Endodermal cell (in vitro differentiated cells): ENCODE results near the gene TMED7. TPM values are rescaled to one million over a fixed set of nuclear protein-coding genes. Genes with fewer than 3 reads are reported as not detected.

Experiments
- DNase-seq: peaks from one replicate; pipeline ENCODE4 v3.0.0-alpha.2; 2017
- H3K27ac ChIP-seq: 2 replicates; pipeline ENCODE4 v1.5.1; 2013; ENCODE audit warnings: mild to moderate bottlenecking, low read depth, low read length, moderate library complexity
- H3K27me3 ChIP-seq: 2 replicates; pipeline ENCODE4 v1.6.1; 2013; ENCODE audit warnings: mild to moderate bottlenecking, low read length, moderate library complexity; ENCODE audit not compliant: insufficient read depth, control insufficient read depth, poor library complexity, severe bottlenecking
- H3K36me3 ChIP-seq: 2 replicates; pipeline ENCODE4 v1.7.0; 2013; ENCODE audit warnings: mild to moderate bottlenecking, low read length, moderate library complexity; ENCODE audit not compliant: control insufficient read depth, insufficient read depth
- H3K4me1 ChIP-seq: one replicate; pipeline ENCODE4 v1.7.0; 2013; ENCODE audit warnings: low read length; ENCODE audit not compliant: control insufficient read depth, insufficient read depth
- H3K4me3 ChIP-seq: 2 replicates; pipeline ENCODE4 v1.5.1; 2013; ENCODE audit warnings: mild to moderate bottlenecking, low read length, moderate library complexity
- H3K9ac ChIP-seq: 2 replicates; pipeline ENCODE4 v1.6.1; 2013; ENCODE audit warnings: mild to moderate bottlenecking, low read length, moderate library complexity; ENCODE audit not compliant: poor library complexity, severe bottlenecking; ENCODE audit errors: extremely low read depth
- H3K9me3 ChIP-seq: 2 replicates; pipeline ENCODE4 v1.6.1; 2013; ENCODE audit warnings: mild to moderate bottlenecking, low read length, moderate library complexity; ENCODE audit not compliant: control insufficient read depth
- H3K27ac Mint-ChIP-seq: 2 replicates; pipeline ENCODE4 v1.8.0; 2020; ENCODE audit warnings: mixed read lengths
- H3K27me3 Mint-ChIP-seq: 2 replicates; pipeline ENCODE4 v1.8.0; 2021; ENCODE audit warnings: mild to moderate bottlenecking, mixed read lengths; ENCODE audit not compliant: insufficient read depth
- H3K36me3 Mint-ChIP-seq: 2 replicates; pipeline ENCODE4 v1.8.0; 2020; ENCODE audit warnings: low read depth, mixed read lengths
- H3K4me1 Mint-ChIP-seq: 2 replicates; pipeline ENCODE4 v1.8.0; 2020; ENCODE audit warnings: mixed read lengths
- H3K4me3 Mint-ChIP-seq: 2 replicates; pipeline ENCODE4 v1.8.0; 2020; ENCODE audit warnings: mild to moderate bottlenecking, moderate library complexity, mixed read lengths
- H3K9me3 Mint-ChIP-seq: 2 replicates; pipeline ENCODE4 v1.8.0; 2020; ENCODE audit warnings: mild to moderate bottlenecking, mixed read lengths
- WGBS, 2 experiments: methylation state at CpG; one replicate each; pipeline versions ENCODE4 v1.1.5 to v1.1.7; 2013; ENCODE audit warnings: missing lambda C conversion rate in 2 of 2, mixed read lengths in 1 of 2; ENCODE audit not compliant: insufficient coverage in 1 of 2, insufficient read length in 1 of 2; 5-methylcytosine and 5-hydroxymethylcytosine counted together
- total RNA-seq, 2 donors: library from RNA; stranded (reverse); fragmentation: NEBNext Ultra II Directional in 1 of 2; extraction: Animal tissue kit (Norgen Biotek cat#: 25700) in 1 of 2; gene quantifications; 2 replicates in 1 of 2; 3 replicates in 1 of 2; pipeline ENCODE4 v1.2.1, GENCODE V29; 2021
- TF ChIP-seq, protein P1 (sequence below): fragments of 200-600 bp; sonication (generic); conservative IDR thresholded peaks from 2 replicates; pipeline ENCODE4 v1.5.0; 2021; ENCODE audit warnings: antibody characterized with exemption, mild to moderate bottlenecking

TMED7 gene
- total RNA-seq, 2 donors from 2014 or later = 64.4 to 75.3 TPM

DNA sequence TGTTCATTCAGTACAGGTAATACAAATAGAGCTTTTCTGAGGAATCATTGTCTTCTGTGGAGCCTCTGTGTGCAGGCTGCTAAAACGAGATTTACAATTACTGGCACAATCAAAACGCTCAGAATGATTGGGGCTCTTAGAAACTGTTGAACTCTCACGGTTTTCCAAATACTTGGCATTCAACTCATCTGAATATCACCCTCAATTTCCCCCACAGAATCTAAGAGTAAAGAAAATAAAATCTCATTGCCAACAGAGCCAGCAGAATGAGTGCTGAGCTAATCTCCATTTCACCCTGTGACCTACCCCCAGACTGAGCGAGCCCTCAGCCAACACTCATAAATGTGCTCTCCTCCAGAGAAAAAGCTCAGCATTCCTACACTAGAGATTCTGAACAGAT is 35.3 kb upstream of the TMED7 start:
- Mint-ChIP-seq H3K4me1 (no peaks in the 10 kb centered on the region), H3K27ac (no peak overlapping the region), H3K4me3 (no peak overlapping the region), H3K36me3 (no peaks in the 10 kb centered on the region), H3K27me3 (no peaks in the 10 kb centered on the region), H3K9me3 (no peaks in the 10 kb centered on the region)
- Histone ChIP-seq H3K27ac (peak overlapping the region; percentile 77), H3K9ac (no peak overlapping the region), H3K36me3 (no peaks in the 10 kb centered on the region), H3K27me3 (no peaks in the 10 kb centered on the region), H3K9me3 (no peaks in the 10 kb centered on the region), H3K4me3 (no peak overlapping the region), H3K4me1 (no peaks in the 10 kb centered on the region)
- TF ChIP-seq, protein P1, sequence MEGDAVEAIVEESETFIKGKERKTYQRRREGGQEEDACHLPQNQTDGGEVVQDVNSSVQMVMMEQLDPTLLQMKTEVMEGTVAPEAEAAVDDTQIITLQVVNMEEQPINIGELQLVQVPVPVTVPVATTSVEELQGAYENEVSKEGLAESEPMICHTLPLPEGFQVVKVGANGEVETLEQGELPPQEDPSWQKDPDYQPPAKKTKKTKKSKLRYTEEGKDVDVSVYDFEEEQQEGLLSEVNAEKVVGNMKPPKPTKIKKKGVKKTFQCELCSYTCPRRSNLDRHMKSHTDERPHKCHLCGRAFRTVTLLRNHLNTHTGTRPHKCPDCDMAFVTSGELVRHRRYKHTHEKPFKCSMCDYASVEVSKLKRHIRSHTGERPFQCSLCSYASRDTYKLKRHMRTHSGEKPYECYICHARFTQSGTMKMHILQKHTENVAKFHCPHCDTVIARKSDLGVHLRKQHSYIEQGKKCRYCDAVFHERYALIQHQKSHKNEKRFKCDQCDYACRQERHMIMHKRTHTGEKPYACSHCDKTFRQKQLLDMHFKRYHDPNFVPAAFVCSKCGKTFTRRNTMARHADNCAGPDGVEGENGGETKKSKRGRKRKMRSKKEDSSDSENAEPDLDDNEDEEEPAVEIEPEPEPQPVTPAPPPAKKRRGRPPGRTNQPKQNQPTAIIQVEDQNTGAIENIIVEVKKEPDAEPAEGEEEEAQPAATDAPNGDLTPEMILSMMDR = no peak
- no peak for DNase-seq
- 84 to 86% methylated on average over 3 to 4 of the region's 4 CpGs for WGBS, 2 experiments

DNA sequence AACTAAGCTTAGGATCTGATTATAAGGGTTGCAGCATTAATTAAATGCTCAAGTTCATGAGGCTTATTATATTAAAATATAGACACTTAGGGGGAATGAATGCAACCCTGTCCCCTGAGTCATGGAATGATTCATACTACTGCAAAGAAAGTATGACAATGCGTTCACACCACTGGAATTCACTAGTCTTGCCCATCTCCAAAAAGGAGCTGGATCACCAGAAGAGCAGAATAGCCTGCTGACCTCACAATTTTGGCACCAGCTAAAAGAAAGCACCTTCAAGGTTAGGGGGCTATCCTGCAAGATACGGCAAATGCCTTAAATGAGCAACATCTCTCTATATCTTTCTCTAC is 32.0 kb upstream of the TMED7 start:
- Mint-ChIP-seq H3K27me3 (no peaks in the 10 kb centered on the region), H3K36me3 (no peaks in the 10 kb centered on the region), H3K4me3 (no peak overlapping the region), H3K27ac (no peak overlapping the region), H3K9me3 (no peaks in the 10 kb centered on the region), H3K4me1 (no peaks in the 10 kb centered on the region)
- Histone ChIP-seq H3K9ac (no peak overlapping the region), H3K9me3 (no peaks in the 10 kb centered on the region), H3K36me3 (no peaks in the 10 kb centered on the region), H3K27me3 (no peaks in the 10 kb centered on the region), H3K27ac (no peak overlapping the region), H3K4me1 (no peaks in the 10 kb centered on the region), H3K4me3 (no peak overlapping the region)
- no peak for DNase-seq
- WGBS, 2 experiments = 85 to 87% methylated on average over 2 of the region's 2 CpGs
- TF ChIP-seq, protein P1 = no peak

DNA sequence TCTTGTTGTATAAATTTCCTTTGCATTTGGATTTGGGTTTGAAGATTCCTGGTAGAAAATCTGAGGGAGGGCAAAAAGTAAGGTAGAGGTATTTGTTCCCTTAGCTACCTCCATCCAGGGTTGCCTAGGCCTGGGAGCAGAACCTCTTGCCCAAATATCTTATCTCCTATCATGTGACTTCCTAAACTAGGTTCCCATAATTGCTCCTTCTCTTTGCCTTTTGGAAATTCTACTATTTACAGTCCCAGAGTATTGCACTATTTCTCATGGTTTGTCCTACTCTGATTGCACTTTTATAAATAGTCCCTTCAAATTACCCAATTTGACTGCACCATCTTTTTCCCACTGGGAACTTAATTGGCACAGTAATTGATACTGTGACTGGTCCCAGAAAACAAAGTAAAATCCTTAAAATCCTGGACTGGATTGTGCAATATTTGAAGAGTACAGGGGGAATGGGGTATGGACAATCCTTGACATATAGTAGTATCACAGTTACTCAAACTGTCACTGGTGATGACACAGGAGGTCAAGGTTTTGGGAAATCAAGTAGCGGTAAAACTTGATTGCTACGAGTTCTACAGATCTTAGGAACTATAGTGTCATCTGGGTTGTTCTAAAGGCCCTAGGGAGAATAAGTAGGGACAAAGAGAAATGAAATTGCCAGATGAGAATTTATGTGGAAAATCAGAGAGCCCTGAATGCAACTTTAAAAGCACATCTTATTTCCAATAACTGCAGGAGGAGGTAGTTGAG is 31.5 kb upstream of the TMED7 start:
- H3K4me1 ChIP-seq = no peaks in the 10 kb centered on the region
- 85 to 95% methylated on average over 2 of the region's 2 CpGs for WGBS, 2 experiments
- DNase-seq = no peak
- TF ChIP-seq, protein P1 = no peak
- Mint-ChIP-seq H3K9me3 (no peaks in the 10 kb centered on the region), H3K27ac (no peak overlapping the region), H3K4me1 (no peaks in the 10 kb centered on the region), H3K36me3 (no peaks in the 10 kb centered on the region), H3K27me3 (no peaks in the 10 kb centered on the region), H3K4me3 (no peak overlapping the region)
- H3K4me3 ChIP-seq = no peak overlapping the region
- H3K36me3 ChIP-seq = no peaks in the 10 kb centered on the region
- H3K27ac ChIP-seq = no peak overlapping the region
- H3K27me3 ChIP-seq = no peaks in the 10 kb centered on the region
- no peaks in the 10 kb centered on the region for H3K9me3 ChIP-seq
- no peak overlapping the region for H3K9ac ChIP-seq
